ENCODE data around the gene B3GAT1. TPM values are rescaled to one million over a fixed set of nuclear protein-coding genes. Genes with fewer than 3 reads are reported as not detected.

B3GAT1 gene
- polyA plus RNA-seq, 1 donor from 2014 or later = 28.2 TPM

DNA sequence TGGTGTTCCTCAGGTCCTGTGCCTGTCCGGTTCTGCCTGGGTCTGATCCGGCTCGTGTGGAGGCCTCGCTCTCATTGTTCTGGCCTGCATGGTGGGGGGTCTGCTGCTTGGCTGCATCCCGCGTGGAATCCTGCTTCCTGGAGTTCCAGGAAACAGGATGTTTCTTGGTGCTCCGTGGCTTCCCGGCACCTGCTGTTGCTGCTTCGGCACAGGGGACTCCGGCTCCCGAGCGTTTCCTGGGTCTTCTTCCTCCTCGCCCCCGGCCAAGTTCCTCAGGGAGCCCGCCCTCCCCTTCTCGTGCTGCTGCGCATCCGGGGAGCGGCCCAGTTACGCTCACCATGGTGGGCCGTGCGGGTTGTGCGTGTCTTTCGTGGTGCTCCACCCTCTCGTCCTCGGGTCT lies 50.4 kb downstream of the B3GAT1 start:
- no peaks in the 10 kb centered on the region for H3F3A ChIP-seq (ENCODE audit: insufficient read depth, low read length, poor library complexity, severe bottlenecking)
- H3K27ac ChIP-seq (ENCODE audit: low read length) = no peak overlapping the region
- no peaks in the 10 kb centered on the region for H3K36me3 ChIP-seq (ENCODE audit: insufficient read depth, low read length)
- H2AFZ ChIP-seq (ENCODE audit: low read depth, low read length) = no peak overlapping the region
- no peaks in the 10 kb centered on the region for H3K9me3 ChIP-seq (ENCODE audit: low read length)
- no peaks in the 10 kb centered on the region for H3K27me3 ChIP-seq (ENCODE audit: insufficient read depth, low read depth, low read length)
- H4K20me1 ChIP-seq (ENCODE audit: insufficient read depth) = no peaks in the 10 kb centered on the region
- H3K9ac ChIP-seq (ENCODE audit: low read length) = no peak overlapping the region
- no peak for TF ChIP-seq POLR2AphosphoS5 (IDR thresholded peaks at IDR 0.05)
- no peak for TF ChIP-seq SMC3 (conservative IDR thresholded peaks at IDR 0.05; ENCODE audit: poor library complexity)
- no peak for TF ChIP-seq TAF1 (IDR thresholded peaks at IDR 0.05; ENCODE audit: low read depth)
- no peak for TF ChIP-seq MXI1 (conservative IDR thresholded peaks at IDR 0.05; ENCODE audit: poor library complexity, severe bottlenecking)
- no peak for TF ChIP-seq RAD21 (conservative IDR thresholded peaks at IDR 0.05)
- TF ChIP-seq, protein P1, sequence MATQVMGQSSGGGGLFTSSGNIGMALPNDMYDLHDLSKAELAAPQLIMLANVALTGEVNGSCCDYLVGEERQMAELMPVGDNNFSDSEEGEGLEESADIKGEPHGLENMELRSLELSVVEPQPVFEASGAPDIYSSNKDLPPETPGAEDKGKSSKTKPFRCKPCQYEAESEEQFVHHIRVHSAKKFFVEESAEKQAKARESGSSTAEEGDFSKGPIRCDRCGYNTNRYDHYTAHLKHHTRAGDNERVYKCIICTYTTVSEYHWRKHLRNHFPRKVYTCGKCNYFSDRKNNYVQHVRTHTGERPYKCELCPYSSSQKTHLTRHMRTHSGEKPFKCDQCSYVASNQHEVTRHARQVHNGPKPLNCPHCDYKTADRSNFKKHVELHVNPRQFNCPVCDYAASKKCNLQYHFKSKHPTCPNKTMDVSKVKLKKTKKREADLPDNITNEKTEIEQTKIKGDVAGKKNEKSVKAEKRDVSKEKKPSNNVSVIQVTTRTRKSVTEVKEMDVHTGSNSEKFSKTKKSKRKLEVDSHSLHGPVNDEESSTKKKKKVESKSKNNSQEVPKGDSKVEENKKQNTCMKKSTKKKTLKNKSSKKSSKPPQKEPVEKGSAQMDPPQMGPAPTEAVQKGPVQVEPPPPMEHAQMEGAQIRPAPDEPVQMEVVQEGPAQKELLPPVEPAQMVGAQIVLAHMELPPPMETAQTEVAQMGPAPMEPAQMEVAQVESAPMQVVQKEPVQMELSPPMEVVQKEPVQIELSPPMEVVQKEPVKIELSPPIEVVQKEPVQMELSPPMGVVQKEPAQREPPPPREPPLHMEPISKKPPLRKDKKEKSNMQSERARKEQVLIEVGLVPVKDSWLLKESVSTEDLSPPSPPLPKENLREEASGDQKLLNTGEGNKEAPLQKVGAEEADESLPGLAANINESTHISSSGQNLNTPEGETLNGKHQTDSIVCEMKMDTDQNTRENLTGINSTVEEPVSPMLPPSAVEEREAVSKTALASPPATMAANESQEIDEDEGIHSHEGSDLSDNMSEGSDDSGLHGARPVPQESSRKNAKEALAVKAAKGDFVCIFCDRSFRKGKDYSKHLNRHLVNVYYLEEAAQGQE (IDR thresholded peaks at IDR 0.05; ENCODE audit: borderline replicate concordance) = no peak
- no peak for TF ChIP-seq EZH2 (IDR thresholded peaks at IDR 0.05; ENCODE audit: borderline replicate concordance, insufficient read depth, low read length, poor library complexity, severe bottlenecking)
- TF ChIP-seq CTCF (IDR thresholded peaks at IDR 0.05; ENCODE audit: poor library complexity, severe bottlenecking) = no peak
- no peak for TF ChIP-seq EP300 (conservative IDR thresholded peaks at IDR 0.05; ENCODE audit: poor library complexity, severe bottlenecking)
- H3K9me2 ChIP-seq (ENCODE audit: insufficient read depth, low read length) = no peaks in the 10 kb centered on the region
- H3K4me2 ChIP-seq (ENCODE audit: low read length) = no peak overlapping the region
- H3K4me3 ChIP-seq (ENCODE audit: low read length) = no peak overlapping the region
- H3K79me2 ChIP-seq (replicated peaks; ENCODE audit: insufficient read depth, low read length) = no peaks in the 10 kb centered on the region

- H3K9me3 ChIP-seq (ENCODE audit: low read length) = no peaks in the 10 kb centered on the region
- H3K27me3 ChIP-seq (ENCODE audit: insufficient read depth, low read depth, low read length) = no peaks in the 10 kb centered on the region
- TF ChIP-seq MXI1 (conservative IDR thresholded peaks at IDR 0.05; ENCODE audit: poor library complexity, severe bottlenecking) (peak; percentile 59), EP300 (conservative IDR thresholded peaks at IDR 0.05; ENCODE audit: poor library complexity, severe bottlenecking) (no peak), RAD21 (conservative IDR thresholded peaks at IDR 0.05) (peak; percentile 100), SMC3 (conservative IDR thresholded peaks at IDR 0.05; ENCODE audit: poor library complexity) (peak; percentile 99), TAF1 (IDR thresholded peaks at IDR 0.05; ENCODE audit: low read depth) (no peak), CTCF (IDR thresholded peaks at IDR 0.05; ENCODE audit: poor library complexity, severe bottlenecking) (peak; percentile 97)
- TF ChIP-seq, protein P1 (IDR thresholded peaks at IDR 0.05; ENCODE audit: borderline replicate concordance) = peak; percentile 51
- H3F3A ChIP-seq (ENCODE audit: insufficient read depth, low read length, poor library complexity, severe bottlenecking) = no peaks in the 10 kb centered on the region
- H3K9me2 ChIP-seq (ENCODE audit: insufficient read depth, low read length) = no peaks in the 10 kb centered on the region
- H3K9ac ChIP-seq (ENCODE audit: low read length) = no peak overlapping the region
- no peak overlapping the region for H3K4me2 ChIP-seq (ENCODE audit: low read length)
- no peaks in the 10 kb centered on the region for H3K79me2 ChIP-seq (replicated peaks; ENCODE audit: insufficient read depth, low read length)
- no peaks in the 10 kb centered on the region for H4K20me1 ChIP-seq (ENCODE audit: insufficient read depth)
- no peaks in the 10 kb centered on the region for H3K36me3 ChIP-seq (ENCODE audit: insufficient read depth, low read length)
- H2AFZ ChIP-seq (ENCODE audit: low read depth, low read length) = no peak overlapping the region
- H3K27ac ChIP-seq (ENCODE audit: low read length) = no peak overlapping the region
- no peak overlapping the region for H3K4me3 ChIP-seq (ENCODE audit: low read length)
Observed at GRCh38 chr11:134360050-134360835, 51.8 kb downstream of the B3GAT1 start.
